WTC11 (cell line): ENCODE data around the gene MEA1.

Experiments used
- E2F1 ChIP-seq: sonication (generic); formaldehyde crosslinking; IDR thresholded peaks from 2 replicates; pipeline ENCODE4 v1.8.0; 2022; ENCODE audit warnings: mild to moderate bottlenecking, missing genetic modification reagents
- ETV6 ChIP-seq: sonication (generic); formaldehyde crosslinking; IDR thresholded peaks from 2 replicates; pipeline ENCODE4 v1.8.1; 2022; ENCODE audit warnings: mild to moderate bottlenecking, missing genetic modification reagents
- FOXJ3 ChIP-seq: sonication (generic); formaldehyde crosslinking; IDR thresholded peaks from 2 replicates; pipeline ENCODE4 v1.9.0; 2021; ENCODE audit warnings: missing genetic modification reagents, mild to moderate bottlenecking, borderline replicate concordance
- FOXP1 ChIP-seq: sonication (generic); formaldehyde crosslinking; IDR thresholded peaks from 2 replicates; pipeline ENCODE4 v1.8.0; 2022; ENCODE audit warnings: missing genetic modification reagents, mild to moderate bottlenecking, moderate library complexity, borderline replicate concordance
- GRHL2 ChIP-seq: fragments of 250-450 bp; sonication (Bioruptor Pico); IDR thresholded peaks from 2 replicates; pipeline ENCODE4 v1.8.0; 2022; ENCODE audit warnings: mild to moderate bottlenecking, moderate library complexity; ENCODE audit not compliant: insufficient replicate concordance, severe bottlenecking
- MXD4 ChIP-seq: fragments of 250-450 bp; sonication (Bioruptor Pico); IDR thresholded peaks from 2 replicates; pipeline ENCODE4 v1.8.0; 2021; ENCODE audit warnings: mild to moderate bottlenecking, moderate library complexity, borderline replicate concordance
- NFYB ChIP-seq: sonication (generic); formaldehyde crosslinking; conservative IDR thresholded peaks from 2 replicates; pipeline ENCODE4 v1.8.0; 2022; ENCODE audit warnings: low read depth, missing genetic modification reagents
- TCF7 ChIP-seq: sonication (generic); formaldehyde crosslinking; IDR thresholded peaks from 2 replicates; pipeline ENCODE4 v1.8.0; 2022; ENCODE audit warnings: mild to moderate bottlenecking, low read depth, missing genetic modification reagents, moderate library complexity
- TF ChIP-seq, protein P1 (sequence below): fragments of 200-600 bp; IDR thresholded peaks from 2 replicates; pipeline ENCODE4 v1.8.0; 2022; ENCODE audit warnings: antibody characterized with exemption
- TF ChIP-seq, protein P2 (sequence below): sonication (generic); formaldehyde crosslinking; IDR thresholded peaks from 2 replicates; pipeline ENCODE4 v1.8.1; 2022; ENCODE audit warnings: low read depth, missing genetic modification reagents, borderline replicate concordance
- TF ChIP-seq, protein P3 (sequence below): sonication (generic); formaldehyde crosslinking; IDR thresholded peaks from 2 replicates; pipeline ENCODE4 v1.8.1; 2022; ENCODE audit warnings: mild to moderate bottlenecking, moderate library complexity, missing genetic modification reagents
- TF ChIP-seq, protein P4 (sequence below): sonication (generic); formaldehyde crosslinking; IDR thresholded peaks from 2 replicates; pipeline ENCODE4 v1.8.0; 2023; ENCODE audit warnings: mild to moderate bottlenecking, missing genetic modification reagents

- TF ChIP-seq FOXJ3 (CRISPR knock-in tag) (no peak), GRHL2 (CRISPR knock-in tag) (no peak), TCF7 (no peak), FOXP1 (no peak), MXD4 (CRISPR knock-in tag) (no peak), E2F1 (CRISPR knock-in tag) (no peak), ETV6 (CRISPR knock-in tag) (no peak), NFYB (no peak)
- TF ChIP-seq, protein P1, sequence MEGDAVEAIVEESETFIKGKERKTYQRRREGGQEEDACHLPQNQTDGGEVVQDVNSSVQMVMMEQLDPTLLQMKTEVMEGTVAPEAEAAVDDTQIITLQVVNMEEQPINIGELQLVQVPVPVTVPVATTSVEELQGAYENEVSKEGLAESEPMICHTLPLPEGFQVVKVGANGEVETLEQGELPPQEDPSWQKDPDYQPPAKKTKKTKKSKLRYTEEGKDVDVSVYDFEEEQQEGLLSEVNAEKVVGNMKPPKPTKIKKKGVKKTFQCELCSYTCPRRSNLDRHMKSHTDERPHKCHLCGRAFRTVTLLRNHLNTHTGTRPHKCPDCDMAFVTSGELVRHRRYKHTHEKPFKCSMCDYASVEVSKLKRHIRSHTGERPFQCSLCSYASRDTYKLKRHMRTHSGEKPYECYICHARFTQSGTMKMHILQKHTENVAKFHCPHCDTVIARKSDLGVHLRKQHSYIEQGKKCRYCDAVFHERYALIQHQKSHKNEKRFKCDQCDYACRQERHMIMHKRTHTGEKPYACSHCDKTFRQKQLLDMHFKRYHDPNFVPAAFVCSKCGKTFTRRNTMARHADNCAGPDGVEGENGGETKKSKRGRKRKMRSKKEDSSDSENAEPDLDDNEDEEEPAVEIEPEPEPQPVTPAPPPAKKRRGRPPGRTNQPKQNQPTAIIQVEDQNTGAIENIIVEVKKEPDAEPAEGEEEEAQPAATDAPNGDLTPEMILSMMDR: no peak
- TF ChIP-seq, protein P2, sequence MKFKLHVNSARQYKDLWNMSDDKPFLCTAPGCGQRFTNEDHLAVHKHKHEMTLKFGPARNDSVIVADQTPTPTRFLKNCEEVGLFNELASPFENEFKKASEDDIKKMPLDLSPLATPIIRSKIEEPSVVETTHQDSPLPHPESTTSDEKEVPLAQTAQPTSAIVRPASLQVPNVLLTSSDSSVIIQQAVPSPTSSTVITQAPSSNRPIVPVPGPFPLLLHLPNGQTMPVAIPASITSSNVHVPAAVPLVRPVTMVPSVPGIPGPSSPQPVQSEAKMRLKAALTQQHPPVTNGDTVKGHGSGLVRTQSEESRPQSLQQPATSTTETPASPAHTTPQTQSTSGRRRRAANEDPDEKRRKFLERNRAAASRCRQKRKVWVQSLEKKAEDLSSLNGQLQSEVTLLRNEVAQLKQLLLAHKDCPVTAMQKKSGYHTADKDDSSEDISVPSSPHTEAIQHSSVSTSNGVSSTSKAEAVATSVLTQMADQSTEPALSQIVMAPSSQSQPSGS (CRISPR knock-in tag): no peak
- TF ChIP-seq, protein P3, sequence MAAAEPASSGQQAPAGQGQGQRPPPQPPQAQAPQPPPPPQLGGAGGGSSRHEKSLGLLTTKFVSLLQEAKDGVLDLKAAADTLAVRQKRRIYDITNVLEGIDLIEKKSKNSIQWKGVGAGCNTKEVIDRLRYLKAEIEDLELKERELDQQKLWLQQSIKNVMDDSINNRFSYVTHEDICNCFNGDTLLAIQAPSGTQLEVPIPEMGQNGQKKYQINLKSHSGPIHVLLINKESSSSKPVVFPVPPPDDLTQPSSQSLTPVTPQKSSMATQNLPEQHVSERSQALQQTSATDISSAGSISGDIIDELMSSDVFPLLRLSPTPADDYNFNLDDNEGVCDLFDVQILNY: no peak
- TF ChIP-seq, protein P4, sequence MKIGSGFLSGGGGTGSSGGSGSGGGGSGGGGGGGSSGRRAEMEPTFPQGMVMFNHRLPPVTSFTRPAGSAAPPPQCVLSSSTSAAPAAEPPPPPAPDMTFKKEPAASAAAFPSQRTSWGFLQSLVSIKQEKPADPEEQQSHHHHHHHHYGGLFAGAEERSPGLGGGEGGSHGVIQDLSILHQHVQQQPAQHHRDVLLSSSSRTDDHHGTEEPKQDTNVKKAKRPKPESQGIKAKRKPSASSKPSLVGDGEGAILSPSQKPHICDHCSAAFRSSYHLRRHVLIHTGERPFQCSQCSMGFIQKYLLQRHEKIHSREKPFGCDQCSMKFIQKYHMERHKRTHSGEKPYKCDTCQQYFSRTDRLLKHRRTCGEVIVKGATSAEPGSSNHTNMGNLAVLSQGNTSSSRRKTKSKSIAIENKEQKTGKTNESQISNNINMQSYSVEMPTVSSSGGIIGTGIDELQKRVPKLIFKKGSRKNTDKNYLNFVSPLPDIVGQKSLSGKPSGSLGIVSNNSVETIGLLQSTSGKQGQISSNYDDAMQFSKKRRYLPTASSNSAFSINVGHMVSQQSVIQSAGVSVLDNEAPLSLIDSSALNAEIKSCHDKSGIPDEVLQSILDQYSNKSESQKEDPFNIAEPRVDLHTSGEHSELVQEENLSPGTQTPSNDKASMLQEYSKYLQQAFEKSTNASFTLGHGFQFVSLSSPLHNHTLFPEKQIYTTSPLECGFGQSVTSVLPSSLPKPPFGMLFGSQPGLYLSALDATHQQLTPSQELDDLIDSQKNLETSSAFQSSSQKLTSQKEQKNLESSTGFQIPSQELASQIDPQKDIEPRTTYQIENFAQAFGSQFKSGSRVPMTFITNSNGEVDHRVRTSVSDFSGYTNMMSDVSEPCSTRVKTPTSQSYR (CRISPR knock-in tag): no peak
Measured at GRCh38 chr6:43029120-43029519, 15.4 kb upstream of the MEA1 start.
